SK-N-MC (cell line): ENCODE results near the gene CCL28.

ENCODE experiments used
- EZH2 ChIP-seq: fragments of 200-600 bp; sonication (generic); IDR thresholded peaks from one replicate; pipeline ENCODE4 v1.6.1; 2017; ENCODE audit warnings: antibody characterized with exemption
- FOXP2 ChIP-seq: optimal IDR thresholded peaks from 2 replicates; pipeline ENCODE3; 2011; ENCODE audit warnings: mild to moderate bottlenecking, moderate library complexity; ENCODE audit not compliant: insufficient read depth; ENCODE audit errors: extremely low read length, control extremely low read depth

GRCh38 chr5:43418561-43418960 is 6.4 kb upstream of the CCL28 start:
- TF ChIP-seq EZH2 (no peak), FOXP2 (no peak)
